Measurements from ENCODE around the gene MICAL1.

GRCh38 chr6:109450801-109451200, 4.8 kb downstream of the MICAL1 start:
- TF ChIP-seq, protein P1, sequence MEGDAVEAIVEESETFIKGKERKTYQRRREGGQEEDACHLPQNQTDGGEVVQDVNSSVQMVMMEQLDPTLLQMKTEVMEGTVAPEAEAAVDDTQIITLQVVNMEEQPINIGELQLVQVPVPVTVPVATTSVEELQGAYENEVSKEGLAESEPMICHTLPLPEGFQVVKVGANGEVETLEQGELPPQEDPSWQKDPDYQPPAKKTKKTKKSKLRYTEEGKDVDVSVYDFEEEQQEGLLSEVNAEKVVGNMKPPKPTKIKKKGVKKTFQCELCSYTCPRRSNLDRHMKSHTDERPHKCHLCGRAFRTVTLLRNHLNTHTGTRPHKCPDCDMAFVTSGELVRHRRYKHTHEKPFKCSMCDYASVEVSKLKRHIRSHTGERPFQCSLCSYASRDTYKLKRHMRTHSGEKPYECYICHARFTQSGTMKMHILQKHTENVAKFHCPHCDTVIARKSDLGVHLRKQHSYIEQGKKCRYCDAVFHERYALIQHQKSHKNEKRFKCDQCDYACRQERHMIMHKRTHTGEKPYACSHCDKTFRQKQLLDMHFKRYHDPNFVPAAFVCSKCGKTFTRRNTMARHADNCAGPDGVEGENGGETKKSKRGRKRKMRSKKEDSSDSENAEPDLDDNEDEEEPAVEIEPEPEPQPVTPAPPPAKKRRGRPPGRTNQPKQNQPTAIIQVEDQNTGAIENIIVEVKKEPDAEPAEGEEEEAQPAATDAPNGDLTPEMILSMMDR (IDR thresholded peaks at IDR 0.05) = no peak
- TF ChIP-seq EZH2 (IDR thresholded peaks at IDR 0.05; ENCODE audit: borderline replicate concordance, insufficient read depth, low read depth, low read length, poor library complexity, severe bottlenecking) = no peak

All from B cell (primary cell).